GM18502 (cell line): Measurements from ENCODE around the gene SRSF11.
A peak's percentile ranks its signal among the peaks of the same experiment; 100 is the strongest.
"Not testable (repeated sequence)": the region's sequence is repeated elsewhere in the genome, so short reads cannot be mapped to it uniquely, and the experiment has no call there.

Source experiments
- ATAC-seq: cut with Tn5 transposase; IDR thresholded peaks from one replicate; pipeline ENCODE4 v1.9.1; 2021; ENCODE audit warnings: mild to moderate bottlenecking; ENCODE audit not compliant: unreplicated experiment, poor library complexity

The SRSF11 gene, protein sequence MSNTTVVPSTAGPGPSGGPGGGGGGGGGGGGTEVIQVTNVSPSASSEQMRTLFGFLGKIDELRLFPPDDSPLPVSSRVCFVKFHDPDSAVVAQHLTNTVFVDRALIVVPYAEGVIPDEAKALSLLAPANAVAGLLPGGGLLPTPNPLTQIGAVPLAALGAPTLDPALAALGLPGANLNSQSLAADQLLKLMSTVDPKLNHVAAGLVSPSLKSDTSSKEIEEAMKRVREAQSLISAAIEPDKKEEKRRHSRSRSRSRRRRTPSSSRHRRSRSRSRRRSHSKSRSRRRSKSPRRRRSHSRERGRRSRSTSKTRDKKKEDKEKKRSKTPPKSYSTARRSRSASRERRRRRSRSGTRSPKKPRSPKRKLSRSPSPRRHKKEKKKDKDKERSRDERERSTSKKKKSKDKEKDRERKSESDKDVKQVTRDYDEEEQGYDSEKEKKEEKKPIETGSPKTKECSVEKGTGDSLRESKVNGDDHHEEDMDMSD

DNA sequence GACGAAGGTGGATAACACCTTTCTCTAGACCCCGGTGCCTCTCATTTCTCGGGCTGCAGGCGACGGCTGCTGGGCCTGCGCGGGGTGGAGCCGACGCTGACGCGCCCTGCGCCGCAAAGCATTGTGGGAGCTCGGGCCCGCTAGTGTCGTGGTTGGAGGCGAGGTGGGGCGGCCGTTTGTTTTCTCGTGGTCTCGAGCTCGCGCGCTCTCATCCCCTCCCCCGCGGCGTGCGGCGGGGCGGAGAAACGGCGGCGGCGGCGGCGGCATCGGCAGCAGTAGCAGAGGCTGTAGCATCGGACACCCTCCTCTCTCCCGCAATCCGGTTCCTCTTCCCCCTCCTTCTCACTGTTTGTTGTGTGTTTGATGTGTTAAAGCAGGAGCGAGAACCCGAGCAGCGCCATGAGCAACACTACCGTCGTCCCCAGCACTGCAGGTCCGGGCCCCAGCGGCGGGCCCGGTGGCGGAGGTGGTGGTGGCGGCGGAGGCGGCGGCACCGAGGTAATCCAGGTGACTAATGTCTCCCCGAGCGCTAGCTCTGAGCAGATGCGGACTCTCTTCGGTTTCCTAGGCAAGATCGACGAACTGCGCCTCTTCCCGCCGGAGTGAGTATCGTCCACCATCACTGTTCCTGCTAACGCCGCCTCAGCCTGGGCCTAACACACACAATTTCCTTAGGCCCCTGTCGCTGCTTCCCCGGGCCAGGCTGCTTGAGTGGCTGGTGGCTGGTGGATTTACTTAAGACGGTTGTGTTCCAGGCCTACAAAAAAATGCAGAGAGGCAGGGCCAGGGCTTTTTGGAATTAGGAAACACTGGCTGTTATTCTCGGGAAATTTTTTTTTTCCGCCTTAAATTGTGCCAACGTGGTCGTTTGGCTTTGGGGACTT, at the start of gene SRSF11:
TSS of gene SRSF11 (plus strand) at position 143 of the 884 bp plus-strand sequence. CDS start at position 400, 257 bp downstream.
- peak; percentile 93 for ATAC-seq

DNA sequence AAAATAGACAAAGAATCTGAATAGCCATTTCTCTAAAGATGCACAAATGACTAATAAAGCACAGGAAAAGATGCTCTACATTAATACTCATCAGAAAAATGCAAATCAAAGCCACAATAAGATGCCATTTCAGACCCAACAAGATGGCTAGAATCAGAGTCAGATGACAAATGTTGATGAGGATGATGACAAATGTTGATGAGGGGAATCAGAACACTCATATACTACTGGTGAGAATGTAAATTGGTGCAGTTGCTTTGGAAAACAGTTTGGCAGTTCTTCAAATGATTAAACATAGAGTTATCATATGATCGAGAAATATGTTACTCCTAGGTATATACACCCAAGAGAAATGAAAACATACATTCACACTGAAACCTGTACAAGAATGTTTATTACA, 49.7 kb upstream of the SRSF11 start:
- no peak for ATAC-seq

DNA sequence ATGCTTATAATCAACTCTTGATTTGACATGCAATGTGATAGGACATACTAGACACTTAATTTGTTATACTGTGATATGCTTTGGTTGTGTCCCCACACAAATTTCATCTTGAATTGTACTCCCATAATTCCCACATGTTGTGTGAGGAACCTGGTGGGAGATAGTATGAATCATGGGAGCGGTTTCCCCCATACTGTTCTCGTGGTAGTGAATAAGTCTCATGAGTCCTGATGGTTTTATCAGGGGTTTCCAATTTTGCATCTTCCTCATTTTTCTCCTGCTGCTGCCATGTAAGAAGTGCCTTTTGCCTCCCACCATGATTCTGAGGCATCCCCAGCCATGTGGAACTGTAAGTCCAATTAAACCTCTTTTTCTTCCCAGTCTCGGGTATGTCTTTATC, 36.0 kb upstream of the SRSF11 start:
- not testable (repeated sequence) for ATAC-seq

DNA sequence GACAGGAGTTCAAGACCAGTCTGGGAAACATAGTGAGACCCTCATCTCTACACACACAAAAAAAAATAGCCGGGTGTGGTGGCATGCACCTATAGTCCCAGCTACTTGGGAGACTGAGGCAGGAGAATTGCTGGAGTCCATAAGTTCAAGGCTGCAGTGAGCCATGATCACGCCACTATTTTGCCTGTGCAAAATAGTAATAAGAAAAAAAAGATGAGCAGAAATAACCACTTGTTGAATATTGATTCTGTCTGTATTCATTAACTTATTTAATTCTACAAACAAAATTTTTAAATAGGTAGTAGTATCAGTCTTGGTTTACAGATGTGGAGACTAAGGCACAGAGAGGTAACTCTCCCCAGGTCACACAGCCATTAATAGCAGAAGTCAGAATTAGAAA, 32.7 kb upstream of the SRSF11 start:
- no peak for ATAC-seq

DNA sequence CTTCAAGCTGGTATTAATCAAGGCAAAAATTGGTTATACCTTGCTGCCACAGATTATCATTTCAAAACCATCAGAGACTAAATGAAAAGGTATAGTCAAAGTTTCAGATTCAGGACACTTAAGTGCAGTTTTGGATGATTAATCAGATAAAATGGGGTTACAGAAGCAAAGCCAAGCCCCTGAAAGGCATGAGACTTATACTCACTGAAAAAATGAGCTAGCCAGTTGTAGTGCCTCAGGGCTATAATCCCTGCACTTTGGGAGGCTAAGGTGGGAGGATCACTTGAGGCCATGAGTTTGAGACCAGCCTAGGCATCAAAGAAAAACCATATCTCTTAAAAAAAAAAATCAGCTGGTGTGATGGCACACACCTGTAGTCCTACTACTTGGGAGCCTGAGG, 31.0 kb upstream of the SRSF11 start:
- ATAC-seq = no peak

DNA sequence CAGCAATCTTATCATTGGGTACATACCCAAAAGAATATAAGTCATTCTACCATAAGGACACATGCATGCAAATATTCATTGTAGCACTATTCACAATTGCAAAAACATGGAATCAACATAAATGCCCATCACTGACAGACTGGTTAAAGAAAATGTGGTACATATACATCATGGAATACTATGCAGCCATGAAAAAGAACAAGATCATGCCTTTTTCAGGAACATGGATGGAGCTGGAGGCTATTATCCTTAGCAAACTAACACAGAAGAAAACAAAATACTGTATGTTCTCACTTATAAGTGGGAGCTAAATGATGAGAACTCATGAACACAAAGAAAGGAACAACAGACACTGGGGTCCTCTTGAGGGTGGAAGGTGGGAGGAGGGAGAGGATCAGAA, 28.7 kb upstream of the SRSF11 start:
- not testable (repeated sequence) for ATAC-seq

DNA sequence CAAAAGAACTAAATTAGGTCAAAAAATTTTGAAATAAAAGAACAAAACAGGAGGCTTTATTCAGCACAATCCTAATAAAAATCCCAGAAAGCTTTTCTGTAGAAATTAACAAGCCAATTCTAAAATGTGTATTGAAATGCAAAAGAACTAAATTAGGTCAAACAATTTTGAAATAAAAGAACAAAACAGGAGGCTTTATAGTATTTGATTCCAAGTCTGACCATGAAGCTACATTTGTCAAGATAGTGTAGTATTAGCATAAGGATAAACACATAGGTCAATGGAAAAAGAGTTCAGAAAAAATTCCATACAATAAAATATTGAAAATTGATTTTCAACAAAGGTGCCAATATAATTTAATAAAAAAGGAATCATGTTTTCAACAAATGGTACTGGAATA, 26.6 kb upstream of the SRSF11 start:
- ATAC-seq = no peak

DNA sequence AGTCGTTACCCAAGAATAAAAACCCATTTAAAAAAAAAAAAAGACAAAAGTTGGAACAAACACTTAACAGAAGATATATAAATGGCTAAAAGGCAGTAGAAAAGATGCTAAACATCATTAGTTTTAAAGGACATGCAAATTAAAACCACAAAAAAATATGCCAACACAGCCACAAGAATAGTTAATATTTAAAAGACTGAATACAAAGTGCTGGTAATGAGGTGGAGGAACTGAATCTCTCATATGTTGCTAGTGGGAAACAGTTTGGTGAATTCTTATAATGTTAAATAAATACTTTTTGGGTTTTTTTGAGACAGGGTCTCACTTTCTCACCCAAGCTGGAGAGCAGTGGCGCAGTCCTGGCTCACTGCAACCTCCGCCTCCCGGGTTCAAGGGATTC, 25.8 kb upstream of the SRSF11 start:
- ATAC-seq = no peak

DNA sequence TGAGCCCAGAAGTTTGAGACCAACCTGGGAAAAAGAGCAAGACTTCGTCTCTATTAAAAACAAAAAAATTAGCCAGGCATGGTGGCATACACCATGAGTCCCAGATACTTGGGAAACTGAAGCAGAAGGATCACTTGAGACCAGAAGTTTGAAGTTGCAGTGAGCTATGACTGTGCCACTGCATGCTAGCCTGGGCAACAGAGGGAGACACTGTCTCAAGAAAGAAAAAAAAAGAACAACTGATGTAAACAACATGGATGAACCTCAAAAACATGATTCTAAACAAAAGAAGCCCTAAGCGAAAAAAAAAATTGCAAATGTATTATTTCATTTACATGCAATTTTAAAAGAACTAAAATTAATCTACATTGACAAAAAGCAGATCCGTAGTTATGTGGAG, 24.8 kb upstream of the SRSF11 start:
- ATAC-seq = no peak

DNA sequence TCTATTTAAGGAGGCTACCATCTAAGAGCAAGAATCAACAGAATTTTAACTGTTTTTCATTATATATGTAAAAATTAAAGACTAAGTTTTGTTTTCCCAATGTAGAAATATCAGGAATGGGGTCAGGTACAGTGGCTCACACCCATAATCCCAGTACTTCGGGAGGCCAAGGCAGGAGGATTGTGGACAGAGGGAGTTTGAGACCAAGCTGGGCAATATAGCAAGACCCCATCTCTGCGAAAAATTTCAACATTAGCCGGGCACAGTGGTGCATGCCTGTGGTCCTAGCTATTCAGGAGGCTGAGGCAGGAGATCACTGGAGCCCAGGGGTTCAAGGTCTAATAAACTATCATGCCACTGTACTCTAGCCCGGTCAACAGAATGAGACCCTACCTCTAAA, 21.1 kb upstream of the SRSF11 start:
- ATAC-seq = no peak

DNA sequence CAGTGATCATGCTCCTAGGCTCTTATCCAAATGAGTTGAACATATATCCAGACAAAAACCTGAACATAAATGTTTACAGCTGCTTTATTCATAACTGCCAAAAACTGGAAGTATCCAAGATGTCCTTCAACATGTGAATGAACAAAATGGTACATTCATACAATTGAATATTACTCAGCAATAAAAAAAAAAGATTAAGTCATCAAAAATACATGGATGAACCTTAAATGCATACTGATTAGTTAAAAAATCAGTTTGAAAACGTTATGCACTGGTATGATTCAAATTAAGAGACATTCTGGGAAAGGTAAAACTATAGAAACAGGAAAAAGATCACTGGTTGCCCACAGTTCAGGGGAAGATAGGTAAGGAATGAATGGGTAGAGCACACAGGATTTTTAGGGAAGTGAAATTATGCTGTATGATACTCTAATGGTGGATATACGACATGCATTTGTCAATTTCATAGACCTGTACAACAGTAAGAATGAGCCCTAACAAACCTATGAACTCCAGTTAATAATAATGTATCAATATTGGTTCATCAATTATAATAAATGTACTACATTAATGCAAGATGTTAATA, 18.9 kb upstream of the SRSF11 start:
- ATAC-seq = peak; percentile 35

DNA sequence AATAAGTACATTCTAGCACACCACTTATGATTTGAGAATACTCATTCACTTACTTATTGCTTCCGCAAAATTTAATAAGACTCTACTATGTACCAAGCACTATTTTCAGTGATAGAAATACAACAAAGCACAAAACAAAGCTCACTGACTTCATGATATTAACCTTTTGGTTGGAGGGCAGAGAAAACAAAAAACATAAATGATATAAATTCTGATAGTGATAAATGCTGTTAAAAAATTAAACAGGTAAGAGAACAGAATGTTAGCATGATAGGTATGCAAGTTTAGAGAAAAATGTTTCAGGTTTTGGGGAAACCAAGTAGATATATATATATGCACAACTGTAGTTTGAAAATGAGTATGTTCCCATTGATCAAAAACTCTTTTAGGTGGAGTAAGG, 17.0 kb upstream of the SRSF11 start:
- ATAC-seq = no peak

DNA sequence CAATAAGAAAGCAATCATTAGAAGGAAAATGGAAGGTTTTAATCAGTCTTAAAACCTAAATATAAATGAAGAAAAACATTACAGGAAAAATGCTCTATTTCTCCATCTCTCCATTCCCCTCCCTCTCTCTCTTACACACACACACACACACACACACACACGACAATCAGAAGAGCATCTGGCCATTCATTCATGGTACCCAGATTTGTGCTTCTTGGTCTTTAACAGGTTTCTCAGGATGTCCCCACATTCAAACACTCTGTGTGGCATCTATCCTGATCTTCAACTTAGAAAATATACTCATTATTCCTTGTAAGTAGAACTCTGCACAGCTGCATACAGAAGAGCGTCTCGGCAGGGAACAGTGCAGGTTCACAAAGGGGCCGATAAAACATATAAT, 16.6 kb upstream of the SRSF11 start:
- no peak for ATAC-seq

DNA sequence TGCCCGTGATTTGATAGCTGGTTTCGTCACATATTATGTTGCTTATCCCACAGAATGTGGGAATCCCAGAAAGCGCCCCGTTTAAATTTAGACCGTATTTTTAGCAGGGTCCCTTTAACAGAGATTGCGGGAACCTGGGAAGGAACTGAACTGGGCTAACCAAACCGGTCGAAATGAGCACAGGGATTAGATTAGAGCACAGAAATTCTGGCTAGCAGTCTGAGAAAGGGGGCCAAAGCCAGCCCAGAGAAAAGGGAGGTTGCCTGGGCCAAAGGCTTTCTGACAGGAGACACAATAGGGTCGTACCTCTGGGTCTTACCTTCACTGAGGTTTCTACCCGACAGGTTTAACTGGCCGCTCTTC, 16.1 kb upstream of the SRSF11 start:
- ATAC-seq = peak; percentile 39

DNA sequence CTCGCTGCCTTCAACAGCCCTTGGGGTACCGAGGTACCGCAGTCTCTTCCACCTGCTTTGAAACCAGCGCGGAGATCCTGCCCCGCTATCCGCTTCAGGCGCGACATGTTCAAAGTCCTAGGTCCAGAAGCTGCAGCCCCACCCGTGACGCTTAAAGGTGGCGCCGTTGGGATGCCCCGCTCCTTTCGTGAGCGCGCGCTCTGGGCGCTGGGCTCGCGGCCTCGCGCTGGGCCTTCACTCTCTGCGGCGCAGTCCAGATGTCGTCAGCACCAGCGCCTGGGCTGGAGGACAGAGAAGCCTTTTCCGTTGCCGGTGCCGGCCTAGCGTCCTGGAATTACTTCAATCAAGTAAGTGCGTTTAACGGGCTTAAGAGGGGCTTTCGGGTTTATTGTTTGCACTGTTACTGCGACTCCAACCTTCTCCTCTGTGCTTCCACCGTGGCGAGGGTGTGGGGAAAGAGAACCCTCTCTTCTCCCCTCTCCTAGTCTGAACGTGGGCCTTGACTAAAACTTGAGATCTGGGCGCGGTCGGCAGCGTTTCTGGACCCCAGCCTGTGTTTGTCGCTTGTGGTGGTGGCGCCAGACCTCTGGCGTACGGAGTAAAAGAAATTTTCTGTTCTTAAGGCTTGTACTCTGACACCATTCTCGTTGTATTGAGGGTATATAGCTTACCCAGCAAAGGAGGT, 15.6 kb upstream of the SRSF11 start, which contains the start of gene LRRC40:
TSS of gene LRRC40 (minus strand) at position 146 of the 685 bp plus-strand sequence. CDS start at position 107, 39 bp downstream.
- peak; percentile 86 for ATAC-seq

DNA sequence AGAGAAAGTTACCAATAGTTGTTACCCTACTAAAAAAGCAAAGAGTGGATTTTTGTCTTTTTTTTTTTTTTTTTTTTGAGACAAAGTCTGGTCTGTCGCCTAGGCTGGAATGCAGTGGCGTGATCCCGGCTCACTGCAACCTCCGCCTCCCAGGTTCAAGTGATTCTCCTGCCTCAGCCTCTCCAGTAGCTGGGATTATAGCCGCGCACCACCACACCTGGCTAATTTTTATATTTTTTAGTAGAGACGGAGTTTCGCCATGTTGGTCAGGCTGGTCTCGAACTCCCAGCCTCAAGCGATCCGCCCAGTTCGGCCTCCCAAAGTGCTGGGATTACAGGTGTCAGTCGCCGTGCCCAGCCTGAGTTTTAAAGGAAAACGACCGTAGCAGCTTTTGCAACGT, 14.3 kb upstream of the SRSF11 start:
- ATAC-seq = not testable (repeated sequence)

DNA sequence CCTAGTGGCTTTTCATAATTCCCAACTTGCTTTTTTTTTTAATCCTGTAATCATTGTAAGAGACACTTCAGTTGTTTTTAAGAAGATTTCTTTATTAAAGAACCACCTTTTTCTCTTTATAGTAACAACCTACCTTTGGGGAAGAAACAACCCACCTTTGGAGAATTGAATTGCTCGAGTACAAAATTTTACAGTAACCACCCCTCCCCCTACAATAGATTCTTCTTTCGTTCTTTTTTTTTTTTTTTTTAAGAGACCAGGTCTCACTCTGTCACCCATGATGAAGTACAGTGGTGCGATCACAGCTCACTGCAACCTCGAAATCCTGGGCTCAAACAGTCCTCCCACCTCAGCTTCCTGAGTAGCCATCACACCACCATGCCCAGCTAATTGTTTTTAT, 13.7 kb upstream of the SRSF11 start:
- ATAC-seq = no peak

DNA sequence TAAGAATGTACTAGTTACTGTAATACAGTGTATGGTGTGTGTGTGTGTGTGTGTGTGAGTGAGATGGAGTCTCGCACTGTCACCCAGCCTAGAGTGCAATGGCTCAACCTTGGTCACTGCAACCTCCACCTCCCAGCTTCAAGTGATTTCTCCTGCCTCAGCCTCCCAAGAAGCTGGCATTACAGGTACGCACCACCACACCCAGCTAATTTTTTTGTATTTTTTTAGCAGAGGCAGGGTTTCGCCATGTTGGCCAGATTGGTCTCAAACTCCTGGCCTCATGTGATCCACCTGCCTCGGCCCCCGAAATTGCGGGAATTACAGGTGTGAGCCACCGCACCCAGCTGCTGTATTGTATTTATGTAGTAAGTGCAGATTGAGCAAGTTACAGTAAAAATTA, 12.9 kb upstream of the SRSF11 start:
- no peak for ATAC-seq

DNA sequence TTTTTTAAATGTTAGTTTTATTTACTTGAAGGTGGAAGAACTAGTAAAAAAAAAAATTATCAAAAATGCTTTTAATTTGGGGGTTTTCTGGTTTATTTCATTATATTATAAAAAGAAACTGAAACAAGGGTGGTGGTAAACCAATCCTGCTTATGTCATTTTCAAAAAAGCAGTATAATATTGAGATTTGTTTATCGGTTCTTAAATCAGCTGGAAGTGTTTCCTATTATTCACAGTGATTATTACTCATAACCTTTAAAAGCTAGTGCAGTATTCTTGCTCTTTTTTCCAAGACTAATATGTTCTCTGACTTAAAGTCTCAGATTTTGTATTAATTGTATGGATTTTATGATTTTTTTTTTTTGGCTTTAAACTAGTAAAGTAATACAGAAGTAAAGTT, 10.4 kb upstream of the SRSF11 start:
- ATAC-seq = no peak

DNA sequence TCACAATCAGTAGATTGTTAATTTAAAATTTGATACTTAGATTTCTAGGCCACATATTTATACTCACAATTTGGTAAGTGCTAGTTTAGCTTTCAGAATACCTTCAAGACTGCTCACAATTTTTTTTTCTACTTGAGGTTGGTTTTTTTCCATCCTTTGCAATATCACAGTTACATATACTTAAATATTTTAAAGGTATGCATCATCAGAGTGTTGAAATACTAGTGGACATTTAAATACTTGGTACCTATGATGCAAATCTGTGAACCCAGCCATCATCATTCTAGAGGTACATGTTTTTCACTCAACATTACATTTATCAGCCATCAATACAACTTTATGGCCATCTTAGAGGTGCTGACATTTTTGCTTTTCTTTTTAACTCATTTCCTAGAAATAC, 9.6 kb upstream of the SRSF11 start:
- no peak for ATAC-seq
